OCI-LY1 (cell line): ENCODE data around the gene P3H1.

Experiments
- H2AFZ ChIP-seq: fragments of 200-600 bp; sonication (generic), shearing (Covaris generic); 2 replicates; pipeline ENCODE4 v1.6.0; 2014; ENCODE audit warnings: antibody characterized with exemption, mild to moderate bottlenecking, low read length
- H3F3A ChIP-seq: fragments of 200-600 bp; sonication (generic), shearing (Covaris generic); 2 replicates; pipeline ENCODE4 v1.6.0; 2014; ENCODE audit warnings: mild to moderate bottlenecking, antibody characterized with exemption, low read length, moderate library complexity; ENCODE audit not compliant: insufficient read depth
- H3K27ac ChIP-seq: fragments of 200-600 bp; sonication (generic); 2 replicates; pipeline ENCODE4 v1.5.1; 2014; ENCODE audit warnings: low read length, mixed run types, mild to moderate bottlenecking, low read depth; ENCODE audit not compliant: poor library complexity, severe bottlenecking
- H3K27me3 ChIP-seq: fragments of 200-600 bp; sonication (generic); 2 replicates; pipeline ENCODE4 v1.6.0; 2014; ENCODE audit warnings: antibody characterized with exemption, mild to moderate bottlenecking, low read length, moderate library complexity; ENCODE audit not compliant: insufficient read depth
- H3K36me3 ChIP-seq: fragments of 200-600 bp; sonication (generic); 2 replicates; pipeline ENCODE4 v1.6.1; 2014; ENCODE audit warnings: mild to moderate bottlenecking, antibody characterized with exemption, low read length, moderate library complexity, mixed read lengths; ENCODE audit not compliant: insufficient read depth
- H3K4me1 ChIP-seq: fragments of 200-600 bp; sonication (generic); 2 replicates; pipeline ENCODE4 v1.5.1; 2014; ENCODE audit warnings: mild to moderate bottlenecking, low read length, moderate library complexity; ENCODE audit not compliant: insufficient read depth, severe bottlenecking
- H3K4me2 ChIP-seq: fragments of 200-600 bp; sonication (generic), shearing (Covaris generic); 2 replicates; pipeline ENCODE4 v1.6.1; 2014; ENCODE audit warnings: low read length
- H3K4me3 ChIP-seq: fragments of 200-600 bp; sonication (generic); 2 replicates; pipeline ENCODE4 v1.5.1; 2014; ENCODE audit warnings: low read length, low read depth, mild to moderate bottlenecking, mixed read lengths; ENCODE audit not compliant: poor library complexity, severe bottlenecking
- H3K79me2 ChIP-seq: fragments of 200-600 bp; shearing (Covaris generic); 2 replicates; pipeline ENCODE4 v1.6.1; 2016; ENCODE audit warnings: mixed run types, low read length, mixed read lengths; ENCODE audit not compliant: insufficient read depth
- H3K9ac ChIP-seq: fragments of 200-600 bp; sonication (generic), shearing (Covaris generic); 2 replicates; pipeline ENCODE4 v1.6.1; 2014; ENCODE audit warnings: mild to moderate bottlenecking, low read length, mixed read lengths
- H3K9me2 ChIP-seq: fragments of 200-600 bp; sonication (generic), shearing (Covaris generic); 2 replicates; pipeline ENCODE4 v1.6.1; 2014; ENCODE audit warnings: low read depth, mild to moderate bottlenecking, low read length, mixed read lengths
- H3K9me3 ChIP-seq: fragments of 200-600 bp; shearing (Covaris generic); 2 replicates; pipeline ENCODE4 v1.6.1; 2014; ENCODE audit warnings: low read length, mixed read lengths
- H4K20me1 ChIP-seq: fragments of 200-600 bp; sonication (generic), shearing (Covaris generic); 2 replicates; pipeline ENCODE4 v1.6.0; 2016; ENCODE audit warnings: mild to moderate bottlenecking, low read length; ENCODE audit not compliant: insufficient read depth
- EZH2 ChIP-seq: fragments of 200-600 bp; sonication (generic), shearing (Covaris generic); IDR thresholded peaks from 2 replicates; pipeline ENCODE4 v1.8.0; 2017; ENCODE audit warnings: borderline replicate concordance, mixed run types, mild to moderate bottlenecking, antibody characterized with exemption, low read length, moderate library complexity, mixed read lengths
- TF ChIP-seq, protein P1 (sequence below): fragments of 200-600 bp; sonication (generic), shearing (Covaris generic); IDR thresholded peaks from 2 replicates; pipeline ENCODE4 v1.5.1; 2017; ENCODE audit warnings: mild to moderate bottlenecking, antibody characterized with exemption, low read length, moderate library complexity, mixed read lengths

P3H1 gene

GRCh38 chr1:42737257-42737656 lies 29.6 kb downstream of the P3H1 start:
- TF ChIP-seq, protein P1, sequence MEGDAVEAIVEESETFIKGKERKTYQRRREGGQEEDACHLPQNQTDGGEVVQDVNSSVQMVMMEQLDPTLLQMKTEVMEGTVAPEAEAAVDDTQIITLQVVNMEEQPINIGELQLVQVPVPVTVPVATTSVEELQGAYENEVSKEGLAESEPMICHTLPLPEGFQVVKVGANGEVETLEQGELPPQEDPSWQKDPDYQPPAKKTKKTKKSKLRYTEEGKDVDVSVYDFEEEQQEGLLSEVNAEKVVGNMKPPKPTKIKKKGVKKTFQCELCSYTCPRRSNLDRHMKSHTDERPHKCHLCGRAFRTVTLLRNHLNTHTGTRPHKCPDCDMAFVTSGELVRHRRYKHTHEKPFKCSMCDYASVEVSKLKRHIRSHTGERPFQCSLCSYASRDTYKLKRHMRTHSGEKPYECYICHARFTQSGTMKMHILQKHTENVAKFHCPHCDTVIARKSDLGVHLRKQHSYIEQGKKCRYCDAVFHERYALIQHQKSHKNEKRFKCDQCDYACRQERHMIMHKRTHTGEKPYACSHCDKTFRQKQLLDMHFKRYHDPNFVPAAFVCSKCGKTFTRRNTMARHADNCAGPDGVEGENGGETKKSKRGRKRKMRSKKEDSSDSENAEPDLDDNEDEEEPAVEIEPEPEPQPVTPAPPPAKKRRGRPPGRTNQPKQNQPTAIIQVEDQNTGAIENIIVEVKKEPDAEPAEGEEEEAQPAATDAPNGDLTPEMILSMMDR: peak; percentile 23; the same call in 1 of the 2 replicates
- no peak for TF ChIP-seq EZH2
- H3K4me3 ChIP-seq: no peak overlapping the region
- no peak overlapping the region for H3K4me2 ChIP-seq

DNA sequence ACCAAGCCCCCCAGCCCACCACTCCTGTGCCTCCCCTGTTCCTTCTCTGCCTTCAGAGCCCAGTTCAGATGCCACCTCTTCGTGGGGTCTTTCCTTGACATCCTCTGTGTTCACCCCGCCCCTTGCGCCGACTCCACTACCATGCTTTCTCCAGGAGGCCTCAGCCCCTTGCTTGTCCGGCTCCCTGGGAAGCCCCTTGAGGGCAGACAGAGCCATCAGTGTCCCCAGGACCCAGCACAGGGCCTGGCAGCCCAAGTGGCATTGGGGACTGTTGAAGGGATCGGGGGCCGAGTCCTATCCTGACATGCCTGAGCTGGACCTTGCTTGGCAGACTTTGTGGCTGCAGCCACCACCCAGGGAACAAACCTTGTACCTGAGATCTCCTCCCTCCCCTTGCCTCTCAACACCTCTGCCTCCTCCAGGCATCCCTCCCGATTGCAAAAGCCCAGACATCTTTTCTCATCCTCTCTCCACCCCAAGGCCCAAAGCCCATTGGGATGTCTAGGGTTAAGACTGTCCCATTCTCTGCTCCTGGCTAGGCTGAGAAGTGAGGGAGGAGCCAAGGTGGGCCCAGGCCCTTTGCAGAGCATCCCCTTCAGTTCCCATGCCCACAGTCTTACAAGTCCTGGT lies 30.1 kb downstream of the P3H1 start:
- Histone ChIP-seq H2AFZ (no peak overlapping the region), H3K9ac (no peak overlapping the region), H3K27me3 (peaks cover 3% of the 10 kb centered on the region; the same call in 1 of the 2 replicates), H3K4me3 (no peak overlapping the region), H4K20me1 (no peaks in the 10 kb centered on the region), H3K9me3 (no peaks in the 10 kb centered on the region), H3K79me2 (no peaks in the 10 kb centered on the region), H3K4me2 (no peak overlapping the region), H3K9me2 (no peaks in the 10 kb centered on the region), H3K27ac (no peak overlapping the region), H3K36me3 (no peaks in the 10 kb centered on the region), H3K4me1 (no peaks in the 10 kb centered on the region), H3F3A (no peaks in the 10 kb centered on the region)
- TF ChIP-seq, protein P1: no peak
- TF ChIP-seq EZH2: no peak

More at GRCh38 chr1:42737257-42737656, 29.6 kb downstream of the P3H1 start:
- H3K27ac ChIP-seq: no peak overlapping the region
- no peak overlapping the region for H2AFZ ChIP-seq
- no peaks in the 10 kb centered on the region for H3K4me1 ChIP-seq
- H3K9me2 ChIP-seq: no peaks in the 10 kb centered on the region
- no peaks in the 10 kb centered on the region for H3K79me2 ChIP-seq
- no peak overlapping the region for H3K9ac ChIP-seq
- peaks cover 2% of the 10 kb centered on the region; the same call in 1 of the 2 replicates for H3K27me3 ChIP-seq
- H3K36me3 ChIP-seq: no peaks in the 10 kb centered on the region
- no peaks in the 10 kb centered on the region for H3K9me3 ChIP-seq
- H3F3A ChIP-seq: no peaks in the 10 kb centered on the region
- no peaks in the 10 kb centered on the region for H4K20me1 ChIP-seq

GRCh38 chr1:42736152-42736551 lies 30.7 kb downstream of the P3H1 start:
- H3K9ac ChIP-seq: no peak overlapping the region
- no peaks in the 10 kb centered on the region for H3K9me3 ChIP-seq
- H3K36me3 ChIP-seq: no peaks in the 10 kb centered on the region
- peaks cover 3% of the 10 kb centered on the region; the same call in 1 of the 2 replicates for H3K27me3 ChIP-seq
- no peak overlapping the region for H2AFZ ChIP-seq
- TF ChIP-seq, protein P1: 0 out of 2 replicates have a peak, but pooled peaks have one; percentile 9
- no peak for TF ChIP-seq EZH2
- H3K27ac ChIP-seq: no peak overlapping the region
- no peak overlapping the region for H3K4me2 ChIP-seq
- H3K79me2 ChIP-seq: no peaks in the 10 kb centered on the region
- H4K20me1 ChIP-seq: no peaks in the 10 kb centered on the region
- no peaks in the 10 kb centered on the region for H3K4me1 ChIP-seq
- H3F3A ChIP-seq: no peaks in the 10 kb centered on the region
- H3K9me2 ChIP-seq: no peaks in the 10 kb centered on the region
- H3K4me3 ChIP-seq: no peak overlapping the region
